Activated gamma-delta T cell treated with anti-CD3 and anti-CD28 coated beads, Interleukin-2, amount 50 U/mL, for 16 hours (primary cell): ENCODE data around the gene GSTM1.

ENCODE experiments used
- DNase-seq: peaks from one replicate; pipeline ENCODE4 v3.0.0-alpha.2; 2020; ENCODE audit warnings: low read depth

GSTM1 gene

GRCh38 chr1:109726728-109727373, 39.2 kb downstream of the GSTM1 start:
- DNase-seq: no peak

GRCh38 chr1:109728870-109729269, 41.3 kb downstream of the GSTM1 start:
- DNase-seq: no peak

- no peak for DNase-seq
These were observed 43.0 kb downstream of the GSTM1 start for GRCh38 chr1:109730666-109731065.

GRCh38 chr1:109732390-109732881, 44.8 kb downstream of the GSTM1 start:
- DNase-seq: no peak

- no peak for DNase-seq
These were observed 45.7 kb downstream of the GSTM1 start for GRCh38 chr1:109733236-109733870.

GRCh38 chr1:109739738-109740614, 52.4 kb downstream of the GSTM1 start:
- DNase-seq: peak; percentile 66

GRCh38 chr1:109740615-109741373, 53.2 kb downstream of the GSTM1 start, which contains the start of gene GSTM3:
GSTM3 (minus strand) TSS chr1:109741038; CDS start chr1:109740287, 751 bp downstream.
- no peak for DNase-seq
